Left lobe of liver (tissue), 2 donors: ENCODE results near the gene CCT8L2. TPM values are rescaled to one million over a fixed set of nuclear protein-coding genes. Genes with fewer than 3 reads are reported as not detected.
"Not testable (repeated sequence)": the region's sequence is repeated elsewhere in the genome, so short reads cannot be mapped to it uniquely, and the experiment has no call there.

Experiments
- ATAC-seq: fragments of 200-7000 bp; cut with Tn5 transposase; one replicate; pipeline ENCODE4 v1.9.1; 2020; ENCODE audit warnings: mild to moderate bottlenecking, moderate library complexity
- DNase-seq: peaks from one replicate; pipeline ENCODE4 v3.0.0-alpha.2; 2020; ENCODE audit warnings: low spot score
- total RNA-seq: library from RNA; stranded (reverse); gene quantifications from one replicate; pipeline ENCODE4 v1.2.1, GENCODE V29; 2021
- donor health status: DM: no; HTN: no; CAD: no; lungs with moderate emphysema.
- donor health status: DM: no; HTN: yes; CAD: no.

The CCT8L2 gene
- total RNA-seq, 1 donor from 2014 or later = not detected

GRCh38 chr22:16599648-16600047 lies 7.0 kb upstream of the CCT8L2 start:
- ATAC-seq, DNase-seq: not testable (repeated sequence)

DNA sequence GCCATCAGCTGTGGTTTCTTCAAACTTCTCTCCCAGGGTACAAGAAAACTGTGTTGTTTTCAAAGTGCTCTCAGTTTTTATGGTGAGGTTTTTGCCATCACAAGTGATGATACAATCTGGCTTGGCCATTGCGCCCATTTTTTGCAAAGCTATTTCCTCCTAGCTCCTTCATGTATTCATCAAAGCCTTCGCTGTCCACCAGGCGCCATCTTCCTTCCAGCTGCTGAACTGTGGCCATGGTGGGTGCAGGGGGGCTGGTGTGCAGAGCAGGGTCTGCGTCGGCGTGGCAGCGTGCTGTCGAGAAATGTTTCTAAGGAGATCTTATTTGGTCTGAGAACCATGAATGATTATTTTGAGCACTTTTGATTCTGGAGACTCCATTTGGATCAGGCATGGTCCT lies 2.6 kb upstream of the CCT8L2 start:
- ATAC-seq, DNase-seq: not testable (repeated sequence)

DNA sequence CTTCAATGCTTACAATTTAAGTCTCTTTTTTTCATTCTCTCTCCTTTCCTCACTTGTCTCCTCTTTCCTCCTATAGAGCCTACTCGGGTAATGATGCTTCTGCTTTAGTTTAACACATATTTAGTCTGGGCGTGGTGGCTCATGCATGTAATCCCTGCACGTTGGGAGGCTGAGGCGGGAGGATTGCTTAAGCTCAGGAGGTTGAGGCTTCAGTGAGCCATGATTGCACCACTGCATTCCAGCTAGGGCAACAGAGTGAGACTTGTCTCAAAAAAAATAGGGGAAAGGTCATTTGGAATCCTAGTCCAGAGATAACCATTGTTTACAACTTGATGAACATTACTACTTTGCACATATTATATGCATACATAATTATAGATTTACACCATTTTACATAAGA lies 1.4 kb upstream of the CCT8L2 start:
- DNase-seq (no peak), ATAC-seq (no peak)

- ATAC-seq = not testable (repeated sequence)
Measured at GRCh38 chr22:16592231-16592630, 379 bp downstream of the CCT8L2 start.

GRCh38 chr22:16591136-16591535 lies 1.5 kb downstream of the CCT8L2 start:
- DNase-seq, ATAC-seq: not testable (repeated sequence)

More at GRCh38 chr22:16592231-16592630, 379 bp downstream of the CCT8L2 start:
- not testable (repeated sequence) for DNase-seq

GRCh38 chr22:16586991-16587390 lies 5.6 kb downstream of the CCT8L2 start:
- no peak for ATAC-seq

GRCh38 chr22:16586170-16586569 lies 6.4 kb downstream of the CCT8L2 start:
- ATAC-seq = no peak

More at GRCh38 chr22:16586991-16587390, 5.6 kb downstream of the CCT8L2 start:
- DNase-seq = no peak

GRCh38 chr22:16580872-16581271 lies 11.7 kb downstream of the CCT8L2 start:
- not testable (repeated sequence) for DNase-seq
- ATAC-seq = peak; percentile 20

More at GRCh38 chr22:16586170-16586569, 6.4 kb downstream of the CCT8L2 start:
- DNase-seq = no peak

DNA sequence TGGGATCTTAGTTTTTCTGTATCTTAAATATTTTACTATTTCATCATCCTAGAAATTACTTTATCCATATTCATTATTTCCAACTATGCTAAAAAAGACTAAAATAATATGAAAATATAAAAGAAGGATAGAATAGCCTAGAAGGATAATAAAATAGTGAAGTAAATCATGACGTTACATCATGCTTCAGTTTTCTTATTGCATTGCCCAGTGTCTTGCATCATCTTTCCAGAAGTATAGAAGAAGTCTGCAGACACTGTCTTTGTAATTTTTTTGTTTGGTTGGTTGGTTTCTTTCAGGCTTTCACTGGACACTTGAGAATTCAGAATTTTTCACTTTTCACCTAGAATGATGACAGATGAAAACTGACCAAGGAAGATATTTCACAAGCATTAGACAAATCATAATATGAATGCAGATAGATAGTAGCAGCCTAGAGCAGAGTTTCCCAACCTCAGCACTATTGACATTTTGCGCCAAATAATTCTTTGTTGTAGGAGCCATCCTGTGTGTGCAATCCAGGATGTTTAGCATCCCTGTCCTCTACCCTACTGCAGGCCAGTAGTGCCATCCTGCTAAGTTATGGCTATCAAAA lies 23.3 kb downstream of the CCT8L2 start:
- not testable (repeated sequence) for DNase-seq, ATAC-seq

DNA sequence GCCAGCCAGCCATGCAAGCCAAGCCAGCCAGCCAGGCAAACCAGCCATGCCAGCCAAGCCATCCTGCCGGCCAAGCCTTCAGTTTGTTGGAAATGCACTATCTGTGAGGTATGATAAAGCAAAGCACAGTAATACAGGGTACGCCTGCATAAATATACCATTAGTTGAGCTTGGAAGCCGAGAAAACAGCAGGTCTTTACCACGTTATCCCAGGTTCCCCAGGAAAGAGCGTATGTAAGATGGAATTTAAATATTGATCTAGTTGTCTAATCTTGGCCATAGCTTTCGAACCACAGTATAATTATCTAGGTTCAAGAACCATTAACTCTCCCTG lies 24.2 kb downstream of the CCT8L2 start:
- ATAC-seq (no peak), DNase-seq (no peak)

- not testable (repeated sequence) for DNase-seq, ATAC-seq
Measured at GRCh38 chr22:16567617-16568424, 24.8 kb downstream of the CCT8L2 start.

- DNase-seq, ATAC-seq: not testable (repeated sequence)
Measured at GRCh38 chr22:16566421-16567151, 26.0 kb downstream of the CCT8L2 start.

GRCh38 chr22:16565585-16566420 lies 26.8 kb downstream of the CCT8L2 start:
- ATAC-seq = not testable (repeated sequence)

DNA sequence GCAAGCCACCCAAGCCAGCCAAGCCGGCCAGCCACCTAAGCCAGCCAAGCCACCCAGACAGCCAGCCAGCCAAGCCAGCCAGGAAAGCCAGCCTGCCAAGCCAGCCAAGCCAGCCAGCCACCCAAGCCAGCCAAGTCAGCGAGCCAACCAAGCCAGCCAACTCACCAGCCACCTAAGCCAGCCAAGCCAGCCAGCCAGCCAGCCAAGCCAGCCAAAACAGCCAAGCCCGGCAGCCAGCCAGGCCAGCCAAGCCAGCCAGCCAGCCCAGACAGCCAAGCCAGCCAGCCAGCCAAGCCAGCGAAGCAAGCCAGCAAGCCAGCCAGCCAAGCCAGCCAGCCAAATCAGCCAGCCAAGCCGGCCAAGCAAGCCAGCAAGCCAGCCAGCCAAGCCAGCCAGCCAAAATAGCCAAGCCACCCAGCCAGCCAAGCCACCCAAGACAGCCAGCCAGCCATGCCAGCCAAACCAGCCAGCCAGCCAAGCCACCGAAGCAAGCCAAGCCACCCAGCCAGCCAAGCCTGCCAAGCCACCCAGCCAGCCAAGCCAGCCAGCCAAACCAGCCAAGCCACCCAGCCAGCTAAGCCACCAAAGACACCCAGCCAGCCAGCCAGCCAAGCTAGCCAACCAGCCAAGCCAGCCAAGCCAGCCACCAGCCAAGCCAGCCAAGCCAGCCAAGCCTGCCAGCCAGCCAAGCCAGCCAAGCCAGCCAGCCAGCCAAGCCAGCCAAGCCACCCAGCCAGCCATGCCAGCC lies 27.6 kb downstream of the CCT8L2 start:
- not testable (repeated sequence) for ATAC-seq, DNase-seq

More at GRCh38 chr22:16565585-16566420, 26.8 kb downstream of the CCT8L2 start:
- DNase-seq = not testable (repeated sequence)

GRCh38 chr22:16563555-16564520 lies 28.8 kb downstream of the CCT8L2 start:
- ATAC-seq (no peak), DNase-seq (no peak)

GRCh38 chr22:16562711-16563554 lies 29.7 kb downstream of the CCT8L2 start:
- ATAC-seq (no peak), DNase-seq (no peak)

- DNase-seq, ATAC-seq: not testable (repeated sequence)
Measured at GRCh38 chr22:16561093-16561658, 31.4 kb downstream of the CCT8L2 start.
